Inferior parietal cortex (tissue), 1 donor: ENCODE data around the gene ZDHHC20.

ENCODE experiments used
- DNase-seq: peaks from one replicate; pipeline ENCODE4 v3.0.0-alpha.2; 2016; ENCODE audit errors: extremely low spot score

The ZDHHC20 gene

DNA sequence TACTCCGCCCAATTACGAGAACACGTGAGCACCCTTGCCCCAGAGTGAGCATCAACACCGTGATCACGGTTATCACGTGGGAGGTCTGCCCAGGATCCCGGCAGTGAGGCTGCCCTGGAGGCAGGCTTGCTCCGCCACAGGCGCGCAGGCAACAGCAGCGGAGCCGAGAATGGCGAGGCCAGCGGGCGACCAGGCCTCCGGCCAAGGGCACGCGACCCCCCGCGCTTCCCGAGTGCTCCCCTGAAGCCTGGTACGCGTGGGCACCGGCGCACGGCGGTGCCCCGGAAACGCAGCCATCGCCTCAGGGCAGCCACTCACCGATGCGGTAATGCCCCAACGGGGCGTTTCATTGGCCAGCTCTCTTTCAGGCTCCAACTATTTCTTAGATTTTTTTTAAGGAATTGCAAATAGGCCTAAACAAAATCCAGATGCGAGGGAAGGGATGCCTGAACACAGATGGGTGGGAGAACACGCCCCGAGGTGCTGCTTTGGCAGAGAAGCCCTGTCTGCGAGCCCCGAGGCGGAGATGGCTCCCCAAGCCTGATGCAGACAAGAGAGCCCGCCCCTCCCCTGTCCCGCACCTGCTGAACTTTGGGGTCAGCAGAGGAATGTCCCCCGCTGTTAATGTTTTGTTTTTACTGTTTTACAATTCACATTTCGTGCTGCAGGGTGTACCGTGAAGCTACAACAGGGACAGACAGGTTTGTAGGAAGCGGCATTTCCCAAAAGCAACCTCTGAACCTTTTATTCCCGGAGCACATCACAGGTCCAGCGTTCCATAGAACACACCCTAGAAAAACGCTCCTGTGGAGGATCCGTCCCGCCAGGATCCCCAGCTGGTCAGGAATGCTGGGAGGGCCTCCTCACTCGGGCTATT is 132.7 kb downstream of the ZDHHC20 start:
- DNase-seq: peak; percentile 40

DNA sequence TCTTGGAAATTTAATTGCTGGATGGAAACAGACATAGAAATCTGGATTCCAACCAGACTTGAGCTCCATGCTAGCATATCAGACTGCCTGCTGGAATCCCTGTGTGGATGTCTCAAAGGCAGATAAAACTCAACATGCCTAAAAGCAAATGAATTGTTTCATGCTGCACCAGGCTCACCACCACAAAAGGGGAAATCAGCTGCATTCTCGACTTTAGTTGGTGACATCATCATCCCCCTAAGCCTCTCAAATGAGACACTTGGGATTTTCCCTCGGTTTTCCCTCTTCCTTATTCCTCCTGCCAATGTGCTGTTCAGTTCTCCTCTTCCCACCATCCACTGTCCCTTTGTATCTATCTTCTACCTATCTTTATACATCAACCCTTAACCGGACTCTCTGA is 134.3 kb downstream of the ZDHHC20 start:
- no peak for DNase-seq

DNA sequence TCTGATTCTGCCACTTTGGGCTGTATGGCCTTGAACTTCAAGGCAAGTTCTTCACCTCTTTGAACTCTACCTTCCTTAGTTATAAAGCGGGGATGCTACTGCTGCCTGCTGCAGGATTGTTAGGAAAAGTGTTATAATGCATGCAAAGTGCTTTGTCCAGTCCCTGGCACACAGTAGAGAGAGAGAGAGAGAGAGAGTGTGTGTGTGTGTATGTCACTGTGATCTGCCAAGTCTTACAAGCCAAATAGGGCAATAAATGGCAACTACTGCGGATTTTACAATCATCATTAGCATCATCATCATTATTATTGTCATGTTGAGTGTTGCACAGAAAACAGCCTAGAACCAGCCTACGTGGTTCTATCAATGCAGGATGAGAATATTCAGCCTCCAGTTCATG is 136.1 kb downstream of the ZDHHC20 start:
- no peak for DNase-seq
